PFSK-1 (cell line): ENCODE data around the gene PRSS37.

Experiments
- FOXP2 ChIP-seq: optimal IDR thresholded peaks from 2 replicates; pipeline ENCODE3; 2011; ENCODE audit warnings: borderline replicate concordance, control low read depth, inconsistent platforms; ENCODE audit not compliant: insufficient read depth; ENCODE audit errors: extremely low read length, extremely low read depth
- POLR2AphosphoS5 ChIP-seq: IDR thresholded peaks from 2 replicates; pipeline ENCODE4 v1.6.1; 2012; ENCODE audit warnings: low read depth, mild to moderate bottlenecking, control low read depth, low read length, moderate library complexity
- SIN3A ChIP-seq: IDR thresholded peaks from 2 replicates; pipeline ENCODE4 v1.6.1; 2012; ENCODE audit warnings: mild to moderate bottlenecking, low read length, moderate library complexity, borderline replicate concordance; ENCODE audit not compliant: insufficient read depth
- TAF1 ChIP-seq: IDR thresholded peaks from 2 replicates; pipeline ENCODE4 v1.6.1; 2012; ENCODE audit warnings: low read length, control low read depth, borderline replicate concordance; ENCODE audit not compliant: insufficient read depth
- TF ChIP-seq, protein P1 (sequence below), 2 experiments: IDR thresholded peaks; 2 replicates each; pipeline versions ENCODE4 v1.6.1 to v1.8.0; 2011 to 2012; ENCODE audit warnings: low read depth in 2 of 2, low read length in 2 of 2, control low read depth in 1 of 2, inconsistent platforms in 1 of 2, mild to moderate bottlenecking in 1 of 2, moderate library complexity in 1 of 2; ENCODE audit not compliant: insufficient read depth in 1 of 2

The PRSS37 gene

DNA sequence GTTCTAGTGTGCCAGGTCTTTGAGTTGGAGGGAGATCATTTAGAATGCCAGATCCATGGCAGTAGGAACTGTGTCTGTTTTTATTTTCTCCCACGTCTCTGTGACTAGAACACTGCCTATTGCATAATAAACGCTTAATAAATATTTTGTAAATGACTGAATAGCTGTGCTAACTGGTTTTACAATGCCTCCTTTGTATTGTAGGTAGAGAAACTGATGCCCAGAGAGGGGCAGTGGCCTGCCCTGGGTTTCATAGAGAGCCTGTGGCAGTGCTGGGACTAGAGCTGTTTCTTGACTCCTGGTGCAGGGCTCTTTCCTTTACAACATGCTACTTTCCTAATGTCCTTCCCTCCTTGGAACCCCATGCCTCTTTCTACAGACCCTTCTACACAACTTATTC is 48.8 kb downstream of the PRSS37 start:
- TF ChIP-seq FOXP2, result no peak
- TF ChIP-seq SIN3A, result no peak
- TF ChIP-seq, protein P1, sequence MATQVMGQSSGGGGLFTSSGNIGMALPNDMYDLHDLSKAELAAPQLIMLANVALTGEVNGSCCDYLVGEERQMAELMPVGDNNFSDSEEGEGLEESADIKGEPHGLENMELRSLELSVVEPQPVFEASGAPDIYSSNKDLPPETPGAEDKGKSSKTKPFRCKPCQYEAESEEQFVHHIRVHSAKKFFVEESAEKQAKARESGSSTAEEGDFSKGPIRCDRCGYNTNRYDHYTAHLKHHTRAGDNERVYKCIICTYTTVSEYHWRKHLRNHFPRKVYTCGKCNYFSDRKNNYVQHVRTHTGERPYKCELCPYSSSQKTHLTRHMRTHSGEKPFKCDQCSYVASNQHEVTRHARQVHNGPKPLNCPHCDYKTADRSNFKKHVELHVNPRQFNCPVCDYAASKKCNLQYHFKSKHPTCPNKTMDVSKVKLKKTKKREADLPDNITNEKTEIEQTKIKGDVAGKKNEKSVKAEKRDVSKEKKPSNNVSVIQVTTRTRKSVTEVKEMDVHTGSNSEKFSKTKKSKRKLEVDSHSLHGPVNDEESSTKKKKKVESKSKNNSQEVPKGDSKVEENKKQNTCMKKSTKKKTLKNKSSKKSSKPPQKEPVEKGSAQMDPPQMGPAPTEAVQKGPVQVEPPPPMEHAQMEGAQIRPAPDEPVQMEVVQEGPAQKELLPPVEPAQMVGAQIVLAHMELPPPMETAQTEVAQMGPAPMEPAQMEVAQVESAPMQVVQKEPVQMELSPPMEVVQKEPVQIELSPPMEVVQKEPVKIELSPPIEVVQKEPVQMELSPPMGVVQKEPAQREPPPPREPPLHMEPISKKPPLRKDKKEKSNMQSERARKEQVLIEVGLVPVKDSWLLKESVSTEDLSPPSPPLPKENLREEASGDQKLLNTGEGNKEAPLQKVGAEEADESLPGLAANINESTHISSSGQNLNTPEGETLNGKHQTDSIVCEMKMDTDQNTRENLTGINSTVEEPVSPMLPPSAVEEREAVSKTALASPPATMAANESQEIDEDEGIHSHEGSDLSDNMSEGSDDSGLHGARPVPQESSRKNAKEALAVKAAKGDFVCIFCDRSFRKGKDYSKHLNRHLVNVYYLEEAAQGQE (IDR thresholded peaks at IDR 0.05; ENCODE audit: insufficient read depth in 1 of 2, low read depth in 2 of 2, low read length in 2 of 2), result no peak
- no peak for TF ChIP-seq TAF1

GRCh38 chr7:141789917-141790316 is 51.4 kb downstream of the PRSS37 start, which contains the start of gene TAS2R5:
Gene TAS2R5 (plus strand): TSS chr7:141790217. CDS start chr7:141790362, 145 bp downstream.
- TF ChIP-seq, protein P1 (IDR thresholded peaks at IDR 0.05; ENCODE audit: insufficient read depth in 1 of 2, low read depth in 2 of 2, low read length in 2 of 2), result no peak
- TF ChIP-seq FOXP2 (no peak), POLR2AphosphoS5 (no peak), SIN3A (no peak)

- no peak for TF ChIP-seq POLR2AphosphoS5
- no peak for TF ChIP-seq SIN3A
- TF ChIP-seq, protein P1 (IDR thresholded peaks at IDR 0.05; ENCODE audit: insufficient read depth in 1 of 2, low read depth in 2 of 2, low read length in 2 of 2), result no peak
- no peak for TF ChIP-seq TAF1
- TF ChIP-seq FOXP2, result no peak
These were observed 53.0 kb downstream of the PRSS37 start for GRCh38 chr7:141788296-141788695.
